Measurements from ENCODE around the gene APLF.

APLF gene

DNA sequence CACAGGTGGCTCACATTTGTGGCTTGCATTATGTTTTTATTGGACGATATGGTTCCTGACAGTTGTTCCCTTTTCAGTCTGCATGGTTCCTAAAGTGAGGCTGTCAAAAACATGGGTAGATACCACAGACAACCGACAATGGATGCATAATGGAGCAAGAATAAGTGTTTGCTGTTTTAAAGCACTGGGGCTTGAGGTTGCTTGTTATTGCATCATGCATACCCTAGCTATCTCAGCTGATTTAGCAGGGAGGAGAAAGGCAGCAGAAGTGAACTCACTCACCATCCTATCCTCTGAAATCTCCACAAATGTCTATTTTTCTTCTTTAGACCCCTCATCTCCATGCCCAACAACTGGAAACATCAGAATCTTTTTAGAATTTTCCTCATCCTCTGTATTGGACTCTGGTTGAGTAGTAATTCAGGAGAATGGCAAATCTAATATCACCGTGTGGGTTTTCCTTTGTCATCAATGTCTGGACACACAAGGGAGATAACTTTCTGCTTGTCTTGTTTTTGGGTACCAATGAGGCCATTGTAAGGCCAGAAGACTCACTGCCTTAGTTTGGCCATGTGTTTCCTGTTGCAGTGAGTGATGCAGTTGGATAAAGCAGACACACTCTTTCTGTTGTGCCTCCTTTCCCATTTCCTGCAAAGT is 47.0 kb upstream of the APLF start:
- no peak for ATAC-seq (ENCODE audit: low read depth)
- no peaks in the 10 kb centered on the region for H3K9me3 ChIP-seq (ENCODE audit: severe bottlenecking)
- no peaks in the 10 kb centered on the region for H3K27me3 ChIP-seq (ENCODE audit: insufficient read depth, poor library complexity, severe bottlenecking)
- TF ChIP-seq, protein P1, sequence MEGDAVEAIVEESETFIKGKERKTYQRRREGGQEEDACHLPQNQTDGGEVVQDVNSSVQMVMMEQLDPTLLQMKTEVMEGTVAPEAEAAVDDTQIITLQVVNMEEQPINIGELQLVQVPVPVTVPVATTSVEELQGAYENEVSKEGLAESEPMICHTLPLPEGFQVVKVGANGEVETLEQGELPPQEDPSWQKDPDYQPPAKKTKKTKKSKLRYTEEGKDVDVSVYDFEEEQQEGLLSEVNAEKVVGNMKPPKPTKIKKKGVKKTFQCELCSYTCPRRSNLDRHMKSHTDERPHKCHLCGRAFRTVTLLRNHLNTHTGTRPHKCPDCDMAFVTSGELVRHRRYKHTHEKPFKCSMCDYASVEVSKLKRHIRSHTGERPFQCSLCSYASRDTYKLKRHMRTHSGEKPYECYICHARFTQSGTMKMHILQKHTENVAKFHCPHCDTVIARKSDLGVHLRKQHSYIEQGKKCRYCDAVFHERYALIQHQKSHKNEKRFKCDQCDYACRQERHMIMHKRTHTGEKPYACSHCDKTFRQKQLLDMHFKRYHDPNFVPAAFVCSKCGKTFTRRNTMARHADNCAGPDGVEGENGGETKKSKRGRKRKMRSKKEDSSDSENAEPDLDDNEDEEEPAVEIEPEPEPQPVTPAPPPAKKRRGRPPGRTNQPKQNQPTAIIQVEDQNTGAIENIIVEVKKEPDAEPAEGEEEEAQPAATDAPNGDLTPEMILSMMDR (IDR thresholded peaks at IDR 0.05; ENCODE audit: poor library complexity, severe bottlenecking) = no peak
- no peak overlapping the region for H3K27ac ChIP-seq (ENCODE audit: poor library complexity, severe bottlenecking)
- H3K4me1 ChIP-seq (ENCODE audit: insufficient read depth, poor library complexity, severe bottlenecking) = no peaks in the 10 kb centered on the region
- H3K4me3 ChIP-seq (ENCODE audit: severe bottlenecking) = no peak overlapping the region
- no peaks in the 10 kb centered on the region for H3K36me3 ChIP-seq (ENCODE audit: low read depth)
- no peak for DNase-seq (ENCODE audit: low spot score)

DNA sequence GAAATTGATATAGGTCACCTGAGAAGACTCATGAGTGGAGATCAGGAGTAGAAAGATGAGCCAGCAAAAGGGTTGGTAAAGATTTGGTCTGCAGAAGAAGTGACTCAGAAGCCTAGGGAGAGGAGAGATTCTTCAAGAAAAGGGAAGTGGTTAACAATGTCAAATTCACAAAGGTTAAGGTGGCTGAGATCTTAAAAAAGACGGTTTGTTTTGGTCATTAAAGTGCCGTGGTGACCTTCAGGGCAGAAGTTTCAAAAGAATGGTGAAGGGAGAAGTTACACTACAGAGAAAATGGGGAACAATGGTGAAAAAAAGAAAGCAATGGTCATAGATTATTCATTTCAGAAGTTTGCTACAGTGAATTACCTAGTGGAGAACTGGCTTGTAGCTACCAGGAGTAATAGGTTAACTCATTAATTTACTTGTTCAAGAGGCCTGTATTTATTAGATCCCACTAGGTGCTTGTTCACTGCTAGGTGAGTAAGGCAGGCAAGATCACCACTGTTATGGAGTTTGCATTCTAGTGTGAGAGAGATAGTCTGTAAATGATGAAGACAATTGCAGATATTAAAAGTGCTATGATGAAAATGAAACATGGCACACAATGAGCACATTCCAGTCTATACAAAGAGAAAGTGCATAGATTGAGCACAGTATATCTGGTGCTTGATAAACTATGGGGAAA is 43.3 kb upstream of the APLF start:
- Histone ChIP-seq H3K9me3 (ENCODE audit: severe bottlenecking) (no peaks in the 10 kb centered on the region), H3K27me3 (ENCODE audit: insufficient read depth, poor library complexity, severe bottlenecking) (no peaks in the 10 kb centered on the region), H3K36me3 (ENCODE audit: low read depth) (no peaks in the 10 kb centered on the region), H3K4me3 (ENCODE audit: severe bottlenecking) (no peak overlapping the region), H3K27ac (ENCODE audit: poor library complexity, severe bottlenecking) (no peak overlapping the region), H3K4me1 (ENCODE audit: insufficient read depth, poor library complexity, severe bottlenecking) (peaks cover 18% of the 10 kb centered on the region)
- ATAC-seq (ENCODE audit: low read depth) = no peak
- no peak for DNase-seq (ENCODE audit: low spot score)
- TF ChIP-seq, protein P1 (IDR thresholded peaks at IDR 0.05; ENCODE audit: poor library complexity, severe bottlenecking) = no peak

DNA sequence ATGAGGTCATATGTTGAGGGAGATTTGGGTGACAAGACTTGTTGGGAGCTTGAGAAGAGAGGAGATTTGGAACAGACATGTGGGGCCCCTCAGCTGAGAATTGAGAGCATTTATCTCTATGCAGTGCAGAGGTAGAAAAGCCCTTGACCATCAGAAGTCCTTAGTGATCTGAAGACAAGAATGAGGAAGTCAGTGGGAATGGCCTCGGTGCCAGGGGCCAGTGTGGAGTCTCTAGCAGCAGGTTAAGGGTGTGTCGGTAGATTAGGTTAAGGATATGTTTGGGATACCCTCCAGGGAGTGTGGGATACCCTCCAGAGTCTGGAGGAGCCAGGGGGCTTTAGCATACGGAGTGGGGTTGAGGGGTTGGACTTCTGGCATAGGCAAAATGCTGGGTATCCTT is 41.9 kb upstream of the APLF start:
- no peak overlapping the region for H3K27ac ChIP-seq (ENCODE audit: poor library complexity, severe bottlenecking)
- H3K4me1 ChIP-seq (ENCODE audit: insufficient read depth, poor library complexity, severe bottlenecking) = peaks cover 23% of the 10 kb centered on the region
- TF ChIP-seq, protein P1 (IDR thresholded peaks at IDR 0.05; ENCODE audit: poor library complexity, severe bottlenecking) = no peak
- no peak for DNase-seq (ENCODE audit: low spot score)
- ATAC-seq (ENCODE audit: low read depth) = no peak
- no peak overlapping the region for H3K4me3 ChIP-seq (ENCODE audit: severe bottlenecking)
- H3K9me3 ChIP-seq (ENCODE audit: severe bottlenecking) = no peaks in the 10 kb centered on the region
- H3K36me3 ChIP-seq (ENCODE audit: low read depth) = no peaks in the 10 kb centered on the region
- no peaks in the 10 kb centered on the region for H3K27me3 ChIP-seq (ENCODE audit: insufficient read depth, poor library complexity, severe bottlenecking)

DNA sequence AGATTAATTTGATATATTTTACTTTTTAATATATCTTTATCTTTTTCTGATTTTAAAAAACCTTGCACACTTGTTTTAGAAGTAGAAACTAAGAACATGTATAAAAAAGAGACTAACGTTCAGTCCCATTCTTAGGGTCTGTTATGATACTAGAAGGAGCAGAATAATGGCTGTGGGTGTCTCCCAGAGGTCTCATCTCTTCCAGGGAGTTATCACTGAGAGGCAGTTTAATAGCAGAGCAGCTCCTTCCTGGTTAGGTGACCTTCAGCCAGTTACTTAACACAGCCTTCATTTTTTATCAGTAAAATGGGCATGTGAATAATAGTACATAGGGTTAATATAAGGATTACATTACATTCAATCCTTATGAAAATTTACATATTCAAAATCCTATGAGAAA is 40.9 kb upstream of the APLF start:
- TF ChIP-seq, protein P1 (IDR thresholded peaks at IDR 0.05; ENCODE audit: poor library complexity, severe bottlenecking) = no peak
- Histone ChIP-seq H3K27ac (ENCODE audit: poor library complexity, severe bottlenecking) (no peak overlapping the region), H3K4me1 (ENCODE audit: insufficient read depth, poor library complexity, severe bottlenecking) (peaks cover 23% of the 10 kb centered on the region)

More for the DNA sequence above, 40.9 kb upstream of the APLF start:
- Histone ChIP-seq H3K27me3 (ENCODE audit: insufficient read depth, poor library complexity, severe bottlenecking) (no peaks in the 10 kb centered on the region), H3K36me3 (ENCODE audit: low read depth) (no peaks in the 10 kb centered on the region), H3K9me3 (ENCODE audit: severe bottlenecking) (no peaks in the 10 kb centered on the region), H3K4me3 (ENCODE audit: severe bottlenecking) (no peak overlapping the region)
- DNase-seq (ENCODE audit: low spot score) (no peak), ATAC-seq (ENCODE audit: low read depth) (no peak)

Data from RWPE2 (cell line).